GM20000 (cell line): ENCODE data around the gene MYO9A.

ENCODE experiments used
- DNase-seq: peaks from one replicate; pipeline ENCODE4 v3.0.0; 2012; ENCODE audit warnings: low spot score
- TF ChIP-seq, protein P1 (sequence below): IDR thresholded peaks from 2 replicates; pipeline ENCODE4 v1.5.1; 2012; ENCODE audit warnings: mild to moderate bottlenecking, control low read depth; ENCODE audit errors: extremely low read depth, missing control alignments

MYO9A gene

DNA sequence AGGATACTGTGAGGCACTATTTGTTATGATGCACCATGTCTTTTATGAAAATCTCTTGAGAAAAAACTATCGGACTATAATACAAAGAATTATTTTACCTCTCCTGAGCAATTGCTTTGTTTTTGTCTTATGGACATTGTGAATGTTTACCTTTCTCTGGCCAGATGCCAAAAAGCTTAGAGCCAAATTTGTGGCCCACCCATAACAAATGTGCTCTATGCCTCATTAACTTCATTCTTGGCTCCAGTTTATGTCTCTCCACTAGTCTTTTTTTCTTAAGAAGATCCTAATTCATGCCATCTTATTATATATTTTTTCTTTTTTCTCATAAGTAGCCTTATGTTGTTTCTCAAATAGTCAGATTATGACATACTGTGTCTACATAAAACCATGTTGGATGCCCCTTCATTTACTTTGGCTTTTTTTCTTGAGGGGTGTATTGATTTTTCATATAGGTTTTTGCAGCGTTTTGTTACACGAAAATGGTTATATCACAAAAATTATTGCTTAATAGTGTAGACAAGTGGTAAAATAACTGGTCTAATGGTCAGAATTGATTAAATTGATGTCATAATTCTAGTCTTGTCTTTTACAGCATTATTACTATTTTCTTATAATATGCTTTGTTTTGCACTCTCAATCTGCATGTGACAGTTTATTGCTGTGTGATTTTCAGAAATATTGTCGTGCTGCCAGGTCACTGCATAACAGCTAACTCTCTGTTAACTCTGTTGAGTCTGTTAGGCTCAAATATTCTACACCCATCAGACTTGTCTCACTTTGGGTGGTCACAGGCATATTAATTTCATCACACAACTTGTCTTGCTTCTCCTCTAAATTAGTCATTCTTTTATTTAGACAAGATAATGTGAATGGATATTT, 18.5 kb upstream of the MYO9A start:
- no peak for DNase-seq
- TF ChIP-seq, protein P1, sequence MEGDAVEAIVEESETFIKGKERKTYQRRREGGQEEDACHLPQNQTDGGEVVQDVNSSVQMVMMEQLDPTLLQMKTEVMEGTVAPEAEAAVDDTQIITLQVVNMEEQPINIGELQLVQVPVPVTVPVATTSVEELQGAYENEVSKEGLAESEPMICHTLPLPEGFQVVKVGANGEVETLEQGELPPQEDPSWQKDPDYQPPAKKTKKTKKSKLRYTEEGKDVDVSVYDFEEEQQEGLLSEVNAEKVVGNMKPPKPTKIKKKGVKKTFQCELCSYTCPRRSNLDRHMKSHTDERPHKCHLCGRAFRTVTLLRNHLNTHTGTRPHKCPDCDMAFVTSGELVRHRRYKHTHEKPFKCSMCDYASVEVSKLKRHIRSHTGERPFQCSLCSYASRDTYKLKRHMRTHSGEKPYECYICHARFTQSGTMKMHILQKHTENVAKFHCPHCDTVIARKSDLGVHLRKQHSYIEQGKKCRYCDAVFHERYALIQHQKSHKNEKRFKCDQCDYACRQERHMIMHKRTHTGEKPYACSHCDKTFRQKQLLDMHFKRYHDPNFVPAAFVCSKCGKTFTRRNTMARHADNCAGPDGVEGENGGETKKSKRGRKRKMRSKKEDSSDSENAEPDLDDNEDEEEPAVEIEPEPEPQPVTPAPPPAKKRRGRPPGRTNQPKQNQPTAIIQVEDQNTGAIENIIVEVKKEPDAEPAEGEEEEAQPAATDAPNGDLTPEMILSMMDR: no peak

- TF ChIP-seq, protein P1: no peak
- DNase-seq: no peak
Observed at GRCh38 chr15:72135719-72136118, 17.8 kb upstream of the MYO9A start.

GRCh38 chr15:72133211-72133610, 15.3 kb upstream of the MYO9A start:
- DNase-seq: no peak
- TF ChIP-seq, protein P1: no peak

GRCh38 chr15:72131922-72132321, 14.0 kb upstream of the MYO9A start:
- DNase-seq: no peak
- TF ChIP-seq, protein P1: no peak

- TF ChIP-seq, protein P1: no peak
- DNase-seq: no peak
Observed at GRCh38 chr15:72130272-72130671, 12.3 kb upstream of the MYO9A start.

DNA sequence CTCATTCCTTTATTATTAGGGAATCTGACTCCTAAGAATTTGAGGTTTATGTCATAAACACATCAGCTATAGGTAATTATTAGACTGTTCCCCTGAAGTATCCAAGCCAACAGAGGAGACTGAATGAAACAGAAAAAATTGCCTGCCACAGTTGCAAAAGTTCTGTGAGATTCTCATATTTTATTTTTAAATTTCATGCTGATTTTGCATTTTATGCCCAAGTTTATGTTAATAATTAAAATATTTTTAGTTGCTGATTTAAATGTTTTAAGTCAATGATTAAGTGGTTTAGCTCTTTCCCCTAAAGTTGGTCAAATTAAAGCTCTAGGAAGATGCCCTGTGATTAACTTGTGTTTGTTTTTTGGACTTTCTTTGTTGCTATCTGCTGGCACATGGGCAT, 10.4 kb upstream of the MYO9A start:
- DNase-seq: no peak
- TF ChIP-seq, protein P1: no peak

DNA sequence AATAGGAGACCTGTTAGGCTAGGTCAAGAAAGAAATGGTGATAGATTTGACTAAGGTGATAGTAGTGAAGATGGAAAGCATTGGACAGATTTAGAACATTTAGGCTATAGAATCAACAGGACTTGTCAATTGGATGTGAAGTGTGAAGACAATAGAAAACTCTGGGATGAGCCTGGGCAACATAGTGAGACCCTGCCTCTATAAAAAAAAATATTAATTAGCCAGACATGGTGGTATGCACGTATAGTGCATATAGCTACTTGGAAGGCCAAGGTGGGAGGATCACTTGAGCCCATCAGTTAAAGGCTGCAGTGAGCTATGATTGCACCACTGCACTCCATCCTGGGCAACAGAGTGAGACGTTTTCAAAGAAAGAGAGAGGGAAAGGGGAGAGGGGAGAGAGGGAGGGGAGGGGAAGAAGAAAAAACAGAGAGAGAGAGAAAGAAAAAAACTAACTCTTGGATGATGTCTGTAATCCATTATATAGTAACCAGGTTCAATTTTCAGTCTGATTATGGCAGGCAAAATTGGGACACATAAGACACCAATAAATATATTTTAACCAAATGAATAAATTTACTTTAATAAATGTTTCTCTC, 9.9 kb upstream of the MYO9A start:
- TF ChIP-seq, protein P1: no peak

More for the DNA sequence above, 9.9 kb upstream of the MYO9A start:
- DNase-seq: no peak
